Activated T-helper 1 cell treated with anti-CD3 and anti-CD28 coated beads, Interleukin-2, amount 50 U/mL, for 16 hours (primary cell): ENCODE results near the gene ALMS1.
"Not testable (repeated sequence)": the region's sequence is repeated elsewhere in the genome, so short reads cannot be mapped to it uniquely, and the experiment has no call there.

Experiments
- DNase-seq, 2 donors: peaks; one replicate each; pipeline ENCODE4 v3.0.0-alpha.2; 2020; ENCODE audit warnings: low read depth in 1 of 2, low spot score in 1 of 2

ALMS1 gene

DNA sequence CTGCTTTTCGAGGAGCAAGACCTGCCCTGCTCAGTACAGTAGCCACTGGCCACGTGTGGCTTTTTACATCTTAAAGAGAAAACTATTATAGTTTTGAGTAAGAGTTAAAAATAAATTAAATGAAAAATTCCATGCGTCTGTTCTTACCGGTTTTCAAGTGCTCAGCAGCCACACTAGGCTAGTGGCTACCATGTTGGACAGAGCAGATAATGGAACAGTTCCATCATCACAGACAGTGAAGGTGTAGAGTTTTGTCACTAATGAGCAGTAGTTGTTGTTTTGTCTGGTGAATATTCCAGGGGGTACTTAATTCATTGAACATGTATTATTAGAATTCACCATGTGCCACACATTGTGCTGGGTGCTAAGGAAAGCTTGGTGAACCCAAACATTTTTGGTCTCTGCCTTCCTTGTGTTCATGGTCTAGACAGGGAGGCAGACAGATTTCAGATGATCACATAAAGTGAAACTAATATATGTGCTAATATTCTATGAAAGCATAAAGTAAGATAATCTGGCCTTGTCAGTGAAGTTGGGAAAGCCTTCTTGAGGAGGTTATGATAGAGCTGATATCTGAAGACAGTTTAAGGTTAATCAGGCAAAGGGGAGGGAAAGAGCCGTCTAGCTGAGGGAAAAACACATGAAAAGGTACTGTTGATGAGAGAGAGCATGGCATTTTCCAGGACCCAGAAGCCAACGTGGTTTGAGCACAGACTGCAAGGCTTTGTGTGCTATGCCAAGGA, 1.4 kb downstream of the ALMS1 start:
- no peak for DNase-seq

DNA sequence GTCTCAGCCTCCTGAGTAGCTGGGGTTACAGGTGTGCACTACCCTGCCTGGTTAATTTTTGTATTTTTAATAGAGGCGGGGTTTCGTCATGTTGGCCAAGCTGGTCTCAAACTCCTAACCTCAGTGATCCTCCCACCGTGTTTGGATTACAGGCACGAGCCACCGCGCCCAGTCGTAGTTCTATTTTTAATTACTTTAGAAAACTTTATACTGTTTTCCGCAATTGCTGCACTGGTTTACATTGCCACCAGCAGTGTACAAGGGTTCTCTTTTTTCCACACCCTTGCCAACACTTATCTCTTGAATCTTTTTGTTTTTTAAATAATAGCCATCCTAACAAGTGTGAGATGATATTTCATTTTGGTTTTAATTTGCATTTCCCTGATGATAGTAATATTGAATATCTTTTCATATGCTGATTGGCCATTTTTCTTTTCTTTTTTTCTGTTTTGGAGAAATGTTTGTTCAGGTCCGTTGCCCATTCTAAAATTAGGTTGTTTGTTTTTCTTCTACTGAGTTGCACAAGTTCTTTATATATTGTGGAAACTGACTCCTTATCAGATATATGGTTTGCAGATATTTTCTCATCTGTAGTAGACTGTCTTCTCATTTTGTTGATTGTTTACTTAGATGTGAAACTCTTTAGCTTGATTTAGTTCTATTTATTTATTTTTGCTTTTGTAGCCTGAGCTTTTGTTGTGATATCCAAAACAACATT, 16.9 kb downstream of the ALMS1 start:
- DNase-seq: no peak

DNA sequence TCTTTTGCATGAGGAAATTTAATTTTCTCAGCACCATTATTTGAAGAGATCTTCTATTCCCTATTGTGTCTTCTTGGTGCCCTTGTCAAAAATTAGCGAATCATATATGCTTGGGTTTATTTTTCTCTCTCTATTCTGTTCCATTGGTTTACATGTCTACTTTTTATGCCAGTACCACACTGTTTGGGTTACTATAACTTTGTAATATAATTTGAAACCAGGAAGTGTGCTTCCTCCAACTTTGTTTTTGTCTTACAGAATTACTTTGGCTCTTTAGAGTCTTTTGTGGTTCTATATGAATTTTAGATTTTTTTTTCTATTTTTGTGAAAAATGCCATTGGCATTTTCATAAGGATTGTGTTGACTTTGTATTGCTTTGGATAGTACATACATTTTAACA, 17.6 kb downstream of the ALMS1 start:
- DNase-seq: no peak

DNA sequence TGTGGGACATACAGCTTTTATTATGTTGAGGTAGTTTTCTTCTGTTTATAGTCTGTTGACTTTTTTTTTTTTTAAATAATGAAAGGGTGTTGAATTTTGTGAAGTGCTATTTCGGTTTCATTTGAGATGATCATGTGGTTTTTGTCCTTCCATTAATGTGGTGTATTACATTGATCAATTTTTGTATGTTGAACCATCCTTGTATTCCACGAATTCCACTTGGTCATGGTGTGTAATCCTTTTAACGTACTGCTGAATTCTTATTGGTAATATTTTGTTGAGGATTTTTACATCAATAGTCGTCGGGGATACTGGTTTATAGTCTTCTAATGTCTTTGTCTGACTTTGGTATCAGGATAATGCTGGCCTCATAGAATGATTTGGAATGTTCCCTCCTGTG, 18.8 kb downstream of the ALMS1 start:
- no peak for DNase-seq

DNA sequence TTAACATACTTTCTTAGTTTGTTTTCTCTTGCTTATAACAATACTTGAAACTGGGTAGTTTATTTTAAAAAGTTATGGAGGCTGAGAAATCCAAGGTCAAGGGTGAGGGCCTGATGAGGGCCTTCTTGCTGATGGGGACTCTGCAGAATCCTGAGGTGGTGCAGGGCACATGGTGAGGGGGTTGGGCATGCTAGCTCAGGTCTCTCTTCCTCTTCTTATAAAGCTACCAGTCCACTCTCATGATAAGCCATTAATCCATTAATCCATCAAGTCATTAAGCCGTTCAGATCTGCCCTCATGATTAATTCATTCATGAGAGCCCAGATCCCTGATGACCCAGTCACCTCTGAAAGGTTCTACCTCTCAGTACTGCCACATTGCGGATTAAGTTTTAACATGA, 21.4 kb downstream of the ALMS1 start:
- DNase-seq: no peak

GRCh38 chr2:73408198-73408597, 22.6 kb downstream of the ALMS1 start:
- no peak for DNase-seq

DNA sequence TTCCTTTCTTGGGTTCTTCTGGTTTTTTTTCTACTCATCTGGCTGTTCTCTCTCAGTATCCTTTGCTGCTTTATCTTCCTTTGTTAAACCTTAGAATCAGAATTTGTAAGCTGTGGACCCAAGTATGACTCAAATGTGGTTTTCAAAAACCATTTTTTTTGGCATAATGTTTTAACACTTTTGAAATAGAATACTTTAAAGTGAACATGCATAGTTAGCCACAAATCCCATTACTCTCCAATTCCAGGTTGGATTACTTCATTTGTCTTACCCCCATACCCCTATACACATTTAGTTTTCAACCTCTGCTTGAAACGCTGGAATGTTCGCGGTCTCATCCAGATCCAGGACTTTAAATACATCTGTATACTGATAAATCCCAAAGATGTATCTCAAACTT, 29.1 kb downstream of the ALMS1 start:
- no peak for DNase-seq

DNA sequence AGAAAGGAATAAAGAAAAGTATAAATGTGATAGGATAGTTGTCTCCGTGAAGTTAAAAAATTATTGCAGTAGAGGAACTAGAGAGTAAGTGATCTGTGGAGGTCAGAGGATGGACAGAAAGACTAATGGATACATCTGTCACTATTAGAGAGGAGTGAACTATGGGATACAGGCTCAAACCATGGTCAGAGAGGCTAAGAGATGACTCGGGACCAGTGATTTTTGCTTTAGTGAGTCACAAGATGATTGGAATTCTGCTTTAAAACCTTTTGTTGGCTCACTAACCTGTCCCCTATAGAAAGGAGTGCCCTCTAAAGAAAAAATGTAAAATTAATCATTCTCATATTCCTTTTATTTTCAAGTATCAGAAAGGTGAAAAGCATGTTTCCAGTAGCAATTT, 30.3 kb downstream of the ALMS1 start:
- no peak for DNase-seq

DNA sequence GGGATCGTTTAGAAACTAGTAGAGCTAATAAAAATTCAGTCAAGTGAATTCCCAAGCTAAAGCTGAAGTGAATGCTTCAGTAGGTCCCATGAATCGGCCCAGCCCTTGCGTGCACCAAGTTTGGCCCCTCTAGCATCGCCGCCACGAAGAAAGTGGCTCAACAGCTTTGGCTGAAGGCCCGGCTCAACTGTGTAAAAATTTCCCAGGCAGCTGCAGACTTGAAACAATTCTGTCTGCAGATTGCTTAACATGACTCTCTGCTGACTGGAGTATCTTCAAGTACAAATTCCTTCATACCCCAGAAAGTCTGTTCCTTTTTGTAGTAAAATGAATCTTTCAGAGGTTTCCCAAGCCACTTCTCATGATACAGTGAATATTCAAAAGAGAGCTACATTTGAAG, 32.7 kb downstream of the ALMS1 start:
- DNase-seq: no peak

GRCh38 chr2:73423913-73424312, 38.3 kb downstream of the ALMS1 start:
- no peak for DNase-seq

- no peak for DNase-seq
Observed at GRCh38 chr2:73426176-73426575, 40.5 kb downstream of the ALMS1 start.

GRCh38 chr2:73436019-73436418, 50.4 kb downstream of the ALMS1 start:
- no peak for DNase-seq

- no peak for DNase-seq
Observed at GRCh38 chr2:73444202-73444601, 58.6 kb downstream of the ALMS1 start.

DNA sequence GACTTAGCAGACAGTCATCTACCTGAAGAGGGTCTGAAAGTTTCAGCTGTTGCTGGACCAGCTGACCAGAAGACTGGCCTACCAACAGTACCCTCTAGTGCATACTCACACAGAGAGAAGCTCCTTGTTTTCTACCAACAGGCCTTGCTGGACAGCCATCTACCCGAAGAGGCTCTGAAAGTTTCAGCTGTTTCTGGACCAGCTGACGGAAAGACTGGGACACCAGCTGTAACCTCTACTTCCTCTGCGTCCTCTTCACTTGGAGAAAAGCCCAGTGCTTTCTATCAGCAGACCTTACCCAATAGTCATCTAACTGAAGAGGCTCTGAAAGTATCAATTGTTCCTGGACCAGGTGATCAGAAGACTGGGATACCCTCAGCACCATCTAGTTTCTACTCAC, 63.2 kb downstream of the ALMS1 start:
- DNase-seq: no peak

GRCh38 chr2:73449404-73449803, 63.8 kb downstream of the ALMS1 start:
- DNase-seq: no peak

GRCh38 chr2:73451263-73451972, 65.8 kb downstream of the ALMS1 start:
- no peak for DNase-seq

DNA sequence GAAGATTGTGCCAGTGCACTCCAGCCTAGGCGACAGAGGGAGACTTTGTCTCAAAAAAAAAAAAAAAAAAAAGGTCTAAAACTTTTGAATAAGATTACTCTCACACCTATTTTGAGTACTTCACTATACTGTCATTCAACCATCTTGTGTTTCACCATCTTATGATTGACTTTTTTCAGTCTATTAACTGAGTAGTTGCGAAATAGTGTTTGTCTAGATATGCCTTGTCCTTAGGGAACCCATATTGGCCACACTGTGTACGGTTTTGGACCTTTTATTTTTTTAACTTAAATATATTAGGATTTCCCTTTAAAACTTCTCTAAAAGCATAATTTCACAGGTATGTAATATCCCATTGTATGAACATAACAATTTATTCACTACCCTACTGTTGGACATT, 72.3 kb downstream of the ALMS1 start:
- DNase-seq: no peak

DNA sequence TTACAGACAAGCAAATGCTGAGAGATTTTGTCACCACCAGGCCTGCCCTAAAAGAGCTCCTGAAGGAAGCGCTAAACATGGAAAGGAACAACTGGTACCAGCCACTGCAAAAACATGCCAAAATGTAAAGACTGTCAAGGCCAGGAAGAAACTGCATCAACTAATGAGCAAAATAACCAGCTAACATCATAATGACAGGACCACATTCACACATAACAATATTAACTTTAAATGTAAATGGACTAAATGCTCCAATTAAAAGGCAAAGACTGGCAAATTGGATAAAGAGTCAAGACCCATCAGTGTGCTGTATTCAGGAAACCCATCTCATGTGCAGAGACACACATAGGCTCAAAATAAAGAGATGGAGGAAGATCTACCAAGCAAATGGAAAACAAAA, 76.8 kb downstream of the ALMS1 start:
- not testable (repeated sequence) for DNase-seq

- DNase-seq: no peak
Observed at GRCh38 chr2:73468376-73468775, 82.7 kb downstream of the ALMS1 start.

- not testable (repeated sequence) for DNase-seq
Observed at GRCh38 chr2:73483874-73484273, 98.2 kb downstream of the ALMS1 start.

GRCh38 chr2:73487112-73487657, 101.5 kb downstream of the ALMS1 start:
- DNase-seq: no peak

DNA sequence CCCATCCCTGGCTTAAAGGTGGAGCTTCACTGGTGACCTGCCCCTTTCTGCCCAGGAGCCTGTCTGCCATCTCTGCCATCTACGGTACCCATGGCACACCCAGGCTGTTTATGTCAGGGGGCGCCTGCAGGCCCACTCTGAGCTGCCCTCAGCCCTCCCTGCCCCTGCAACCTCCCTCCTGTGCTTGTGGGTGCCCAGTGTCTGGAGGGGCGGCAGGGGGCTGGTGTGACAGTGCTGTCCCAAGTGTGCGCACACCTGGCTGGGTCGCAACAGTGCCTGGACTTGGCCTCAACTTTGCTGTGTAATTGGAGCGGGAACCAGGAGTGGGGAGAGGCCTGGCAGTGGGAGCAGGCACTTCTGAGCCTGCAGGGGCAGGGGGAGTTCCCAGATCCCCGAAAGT, 102.4 kb downstream of the ALMS1 start:
- no peak for DNase-seq
